ACC112 (cell line): ENCODE results near the gene KCNJ10.
A peak's percentile ranks its signal among the peaks of the same experiment; 100 is the strongest.

ENCODE experiments used
- H2AFZ ChIP-seq: fragments of 200-600 bp; sonication (generic); one replicate; pipeline ENCODE4 v1.6.0; 2017; ENCODE audit warnings: antibody characterized with exemption, low read length; ENCODE audit not compliant: unreplicated experiment
- H3K27ac ChIP-seq: fragments of 200-600 bp; sonication (generic); 2 replicates; pipeline ENCODE4 v1.5.1; 2014; ENCODE audit warnings: low read depth, mild to moderate bottlenecking, antibody characterized with exemption, low read length, moderate library complexity
- H3K27me3 ChIP-seq: fragments of 200-600 bp; sonication (generic); 2 replicates; pipeline ENCODE4 v1.6.1; 2014; ENCODE audit warnings: mild to moderate bottlenecking, antibody characterized with exemption, low read length, moderate library complexity, mixed read lengths; ENCODE audit not compliant: insufficient read depth
- H3K36me3 ChIP-seq: fragments of 200-600 bp; sonication (generic); 2 replicates; pipeline ENCODE4 v1.6.1; 2016; ENCODE audit warnings: mild to moderate bottlenecking, antibody characterized with exemption, low read length, moderate library complexity, mixed read lengths; ENCODE audit not compliant: insufficient read depth
- H3K4me1 ChIP-seq: fragments of 200-600 bp; sonication (generic); one replicate; pipeline ENCODE4 v1.6.1; 2016; ENCODE audit warnings: low read length, mixed read lengths; ENCODE audit not compliant: insufficient read depth, unreplicated experiment, control insufficient read depth
- H3K4me3 ChIP-seq: fragments of 200-600 bp; sonication (generic); 2 replicates; pipeline ENCODE4 v1.5.1; 2014; ENCODE audit warnings: mild to moderate bottlenecking, low read depth, low read length
- H3K79me2 ChIP-seq: fragments of 200-600 bp; sonication (generic); one replicate; pipeline ENCODE4 v1.6.0; 2016; ENCODE audit warnings: low read length; ENCODE audit not compliant: control insufficient read depth, unreplicated experiment, insufficient read depth

Gene KCNJ10

GRCh38 chr1:160109686-160110085 is 39.7 kb upstream of the KCNJ10 start:
- peaks cover 2% of the 10 kb centered on the region for H3K27me3 ChIP-seq
- H3K4me3 ChIP-seq = no peak overlapping the region
- no peaks in the 10 kb centered on the region for H3K36me3 ChIP-seq
- H3K4me1 ChIP-seq = peaks cover 7% of the 10 kb centered on the region
- no peak overlapping the region for H3K27ac ChIP-seq
- H2AFZ ChIP-seq = no peak overlapping the region
- no peaks in the 10 kb centered on the region for H3K79me2 ChIP-seq

- H3K4me1 ChIP-seq = peaks cover 7% of the 10 kb centered on the region
- H3K4me3 ChIP-seq = no peak overlapping the region
- H3K27me3 ChIP-seq = no peaks in the 10 kb centered on the region; the same call in none of the 2 replicates
- H3K27ac ChIP-seq = no peak overlapping the region
- H2AFZ ChIP-seq = no peak overlapping the region
- no peaks in the 10 kb centered on the region for H3K36me3 ChIP-seq
- no peaks in the 10 kb centered on the region for H3K79me2 ChIP-seq
These were observed 39.1 kb upstream of the KCNJ10 start for GRCh38 chr1:160108888-160109662.

- Histone ChIP-seq H3K4me1 (peaks cover 7% of the 10 kb centered on the region), H3K79me2 (no peaks in the 10 kb centered on the region), H3K4me3 (no peak overlapping the region), H3K27me3 (no peaks in the 10 kb centered on the region; the same call in none of the 2 replicates), H3K36me3 (no peaks in the 10 kb centered on the region), H3K27ac (no peak overlapping the region), H2AFZ (no peak overlapping the region)
These were observed 37.6 kb upstream of the KCNJ10 start for GRCh38 chr1:160107512-160107911.

GRCh38 chr1:160105155-160105554 is 35.2 kb upstream of the KCNJ10 start:
- no peaks in the 10 kb centered on the region; the same call in none of the 2 replicates for H3K27me3 ChIP-seq
- no peak overlapping the region for H3K27ac ChIP-seq
- peaks cover 12% of the 10 kb centered on the region for H3K4me1 ChIP-seq
- H3K36me3 ChIP-seq = no peaks in the 10 kb centered on the region
- H3K79me2 ChIP-seq = no peaks in the 10 kb centered on the region
- no peak overlapping the region for H3K4me3 ChIP-seq
- no peak overlapping the region for H2AFZ ChIP-seq

GRCh38 chr1:160104486-160104885 is 34.5 kb upstream of the KCNJ10 start:
- Histone ChIP-seq H3K36me3 (no peaks in the 10 kb centered on the region), H3K27me3 (no peaks in the 10 kb centered on the region; the same call in none of the 2 replicates), H2AFZ (no peak overlapping the region), H3K4me3 (no peak overlapping the region), H3K79me2 (no peaks in the 10 kb centered on the region), H3K27ac (no peak overlapping the region), H3K4me1 (peaks cover 10% of the 10 kb centered on the region)

GRCh38 chr1:160103658-160104408 is 33.9 kb upstream of the KCNJ10 start:
- Histone ChIP-seq H2AFZ (no peak overlapping the region), H3K79me2 (no peaks in the 10 kb centered on the region), H3K4me3 (no peak overlapping the region), H3K36me3 (no peaks in the 10 kb centered on the region), H3K27ac (no peak overlapping the region), H3K27me3 (no peaks in the 10 kb centered on the region; the same call in none of the 2 replicates), H3K4me1 (peaks cover 5% of the 10 kb centered on the region)

- no peak overlapping the region for H2AFZ ChIP-seq
- no peaks in the 10 kb centered on the region; the same call in none of the 2 replicates for H3K27me3 ChIP-seq
- no peaks in the 10 kb centered on the region for H3K36me3 ChIP-seq
- H3K4me1 ChIP-seq = peaks cover 11% of the 10 kb centered on the region
- H3K27ac ChIP-seq = no peak overlapping the region
- no peak overlapping the region for H3K4me3 ChIP-seq
- no peaks in the 10 kb centered on the region for H3K79me2 ChIP-seq
These were observed 32.0 kb upstream of the KCNJ10 start for GRCh38 chr1:160101717-160102522.

GRCh38 chr1:160101037-160101716 is 31.2 kb upstream of the KCNJ10 start:
- H3K4me3 ChIP-seq = no peak overlapping the region
- H3K79me2 ChIP-seq = no peaks in the 10 kb centered on the region
- no peaks in the 10 kb centered on the region for H3K36me3 ChIP-seq
- H2AFZ ChIP-seq = peak overlapping the region; percentile 63
- H3K4me1 ChIP-seq = peaks cover 11% of the 10 kb centered on the region
- no peaks in the 10 kb centered on the region; the same call in 1 of the 2 replicates for H3K27me3 ChIP-seq
- H3K27ac ChIP-seq = no peak overlapping the region

GRCh38 chr1:160099716-160100375 is 29.9 kb upstream of the KCNJ10 start:
- Histone ChIP-seq H3K4me1 (peaks cover 11% of the 10 kb centered on the region), H3K27ac (no peak overlapping the region), H2AFZ (peak overlapping the region; percentile 99)

More at GRCh38 chr1:160099716-160100375, 29.9 kb upstream of the KCNJ10 start:
- no peaks in the 10 kb centered on the region for H3K36me3 ChIP-seq
- H3K4me3 ChIP-seq = no peak overlapping the region
- H3K79me2 ChIP-seq = no peaks in the 10 kb centered on the region
- H3K27me3 ChIP-seq = no peaks in the 10 kb centered on the region; the same call in 1 of the 2 replicates
